HG03439 (cell line): ENCODE data around the gene CDC25A.
A peak's percentile ranks its signal among the peaks of the same experiment; 100 is the strongest.

Source experiments
- ATAC-seq: cut with Tn5 transposase; IDR thresholded peaks from one replicate; pipeline ENCODE4 v1.9.1; 2021; ENCODE audit warnings: mild to moderate bottlenecking, moderate library complexity; ENCODE audit not compliant: unreplicated experiment

CDC25A gene

DNA sequence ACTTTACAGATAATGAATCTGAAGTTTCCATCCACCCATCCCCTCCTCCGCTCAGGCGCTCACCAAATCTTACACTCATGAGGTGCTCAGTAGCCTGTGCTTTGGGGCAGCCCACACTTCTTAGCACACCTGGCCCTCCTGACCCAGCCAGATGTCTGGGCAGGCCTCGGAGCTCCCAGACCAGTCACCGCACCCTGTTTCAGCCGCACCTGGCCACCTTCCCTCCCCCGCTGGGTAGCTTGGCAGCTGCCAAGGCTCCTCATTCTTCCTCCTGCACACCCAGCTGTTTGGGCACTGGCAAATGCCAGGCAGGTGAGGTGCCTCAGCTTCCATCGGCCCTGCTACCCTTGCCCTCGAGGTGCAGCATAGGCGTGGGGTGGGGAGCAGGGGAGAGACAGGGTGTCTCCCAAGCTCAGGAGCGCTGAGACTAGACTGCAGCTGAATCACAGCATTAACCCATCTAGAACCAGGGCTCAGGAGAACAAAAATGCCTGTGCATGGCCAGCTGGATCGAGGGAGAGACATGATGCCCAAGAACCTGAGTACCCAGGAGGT is 45.8 kb downstream of the CDC25A start:
- no peak for ATAC-seq

DNA sequence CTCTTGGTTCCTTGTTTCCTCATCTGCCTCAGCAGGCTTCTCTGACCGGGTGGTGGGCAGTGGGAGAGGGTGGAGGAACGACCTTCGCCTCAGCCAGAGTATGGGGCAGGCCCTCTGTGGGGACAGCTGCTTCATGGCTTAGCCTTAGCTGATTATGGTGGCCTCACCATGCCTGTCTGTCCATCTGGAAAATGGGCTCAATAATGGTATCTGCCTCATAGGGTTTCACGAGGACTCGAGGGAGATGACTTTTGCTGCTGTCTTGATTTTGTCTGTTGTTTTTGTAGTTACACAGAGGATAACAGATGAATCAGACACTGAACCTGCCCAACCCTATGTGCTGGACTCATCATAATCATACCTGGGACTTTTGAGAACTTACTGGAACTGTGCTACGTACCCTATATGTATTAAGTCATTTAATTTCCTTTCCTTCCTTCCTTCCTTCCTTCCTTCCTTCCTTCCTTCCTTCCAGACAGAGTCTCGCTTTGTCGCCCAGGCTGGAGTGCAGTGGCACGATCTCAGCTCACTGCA is 46.5 kb downstream of the CDC25A start:
- no peak for ATAC-seq

DNA sequence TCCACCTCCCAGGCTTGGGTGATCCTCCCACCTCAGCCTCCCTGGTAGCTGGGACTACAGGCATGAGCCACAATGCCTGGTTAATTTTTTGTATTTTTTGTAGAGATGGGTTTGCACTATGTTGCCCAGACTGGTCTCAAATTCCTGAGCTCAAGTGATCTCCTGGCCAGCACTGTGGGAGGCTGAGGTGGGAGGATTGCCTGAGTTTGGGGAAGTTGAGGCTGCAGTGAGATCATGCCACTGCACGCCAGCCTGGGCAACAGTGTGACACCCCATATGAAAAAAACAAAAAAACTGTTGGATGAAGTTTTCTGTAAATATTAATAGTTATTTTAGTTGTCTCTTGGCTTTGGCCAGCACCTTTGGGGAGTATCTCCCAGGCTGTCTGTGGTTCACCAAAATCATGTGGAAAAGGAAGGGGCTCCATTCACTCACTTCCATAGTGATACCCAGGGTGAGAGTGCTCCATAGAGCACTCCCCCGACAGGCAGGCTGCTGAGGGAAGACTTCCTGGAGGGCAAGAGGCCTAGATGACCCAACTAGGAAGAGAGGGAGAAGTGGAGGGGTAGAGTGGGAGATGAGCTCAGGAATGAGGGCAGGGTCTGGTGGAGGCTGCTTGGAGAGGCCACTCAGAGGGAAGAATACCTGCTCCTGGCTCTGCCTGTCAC is 47.1 kb downstream of the CDC25A start:
- ATAC-seq: no peak

- ATAC-seq: no peak
Observed at GRCh38 chr3:48140336-48140757, 47.9 kb downstream of the CDC25A start.

- ATAC-seq: no peak
Observed at GRCh38 chr3:48137425-48137999, 50.7 kb downstream of the CDC25A start.

DNA sequence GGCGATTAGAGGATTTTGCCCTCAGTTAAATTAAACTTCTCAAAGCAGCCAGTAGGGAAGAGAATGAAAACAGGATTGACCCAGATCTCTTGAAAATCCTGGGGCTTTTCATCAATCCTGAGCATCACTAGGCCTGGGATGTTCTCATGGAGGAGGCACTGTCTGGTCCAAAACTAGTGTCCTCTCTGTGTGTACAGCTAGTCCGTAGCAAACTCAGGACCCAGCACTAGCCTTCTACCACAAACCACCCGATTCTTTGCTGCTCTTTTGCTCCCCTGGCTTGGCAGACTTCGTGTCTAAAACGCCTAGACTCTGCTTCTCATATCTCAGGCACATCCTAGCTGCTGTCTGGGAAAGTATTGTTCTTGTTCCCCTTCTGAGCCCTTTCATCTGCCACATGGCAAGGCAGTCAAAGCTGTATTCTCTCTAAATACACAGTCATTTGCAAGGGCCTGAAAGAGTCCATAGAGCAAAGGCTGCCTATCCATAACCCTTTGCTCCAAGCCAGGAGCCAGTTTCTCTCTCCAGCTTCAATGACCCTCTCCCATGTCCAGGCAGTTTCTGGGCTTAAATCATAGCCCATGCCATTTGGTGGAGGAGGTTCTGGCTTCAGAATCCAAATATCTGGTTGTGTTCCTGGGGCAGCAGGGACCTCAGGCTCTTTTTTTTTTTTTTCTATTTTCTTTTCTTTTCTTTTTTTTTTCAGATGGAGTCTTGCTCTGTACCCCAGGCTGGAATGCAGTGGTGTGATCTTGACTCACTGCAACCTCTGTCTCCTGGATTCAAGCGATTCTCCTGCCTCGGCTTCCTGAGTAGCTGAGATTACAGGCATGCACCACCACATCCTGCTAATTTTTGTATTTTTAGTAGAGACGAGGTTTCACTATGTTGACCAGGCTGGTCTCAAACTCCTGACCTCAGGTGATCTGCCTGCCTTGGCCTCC is 52.4 kb downstream of the CDC25A start:
- ATAC-seq: no peak

DNA sequence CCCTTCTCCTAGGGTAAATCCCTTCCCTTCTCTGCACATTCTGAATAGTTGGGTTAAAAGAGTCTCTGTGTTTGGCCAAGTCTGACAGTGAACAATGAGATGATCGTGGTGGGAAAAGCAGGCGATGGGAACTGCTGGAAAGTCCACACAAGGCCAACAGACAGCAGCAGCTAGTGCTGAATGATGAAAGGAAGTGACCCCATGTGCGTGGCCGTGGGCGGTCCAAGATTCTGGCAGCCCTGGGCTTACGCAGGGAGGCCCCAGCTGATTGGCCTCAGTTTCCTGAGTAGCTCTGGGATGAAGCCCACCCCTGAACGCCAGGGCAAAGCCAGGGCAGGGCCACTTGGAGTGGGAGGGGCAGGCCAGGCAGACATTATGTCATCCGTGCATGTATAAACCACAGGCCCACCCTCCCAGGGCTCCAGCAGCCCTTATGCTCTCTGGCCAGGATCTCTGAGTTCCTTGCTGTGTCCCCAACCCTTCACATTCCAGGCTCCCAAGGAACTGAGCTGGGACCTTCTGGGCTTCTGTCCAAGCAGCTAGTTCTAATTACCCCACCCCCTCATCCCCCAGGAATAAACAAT is 57.8 kb downstream of the CDC25A start:
- ATAC-seq: no peak

DNA sequence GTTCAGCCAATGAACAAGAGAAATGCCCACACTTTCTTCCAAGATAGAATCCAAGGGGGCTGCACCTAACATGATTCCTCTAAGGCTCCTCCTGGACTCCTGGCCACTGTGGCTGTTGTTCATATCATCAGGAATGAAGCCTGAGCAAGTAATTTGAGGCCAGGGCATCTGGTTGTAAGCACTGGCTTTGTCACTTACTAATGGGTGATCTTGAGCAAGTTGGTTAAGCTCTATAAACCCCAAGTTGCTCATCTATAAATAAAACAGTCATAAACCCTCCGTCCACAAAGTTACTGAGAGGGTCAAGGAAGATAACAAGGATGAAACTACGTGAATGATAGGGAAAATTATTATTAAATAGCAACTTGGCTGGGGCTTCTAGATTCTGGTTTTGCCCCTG is 58.3 kb downstream of the CDC25A start:
- no peak for ATAC-seq

GRCh38 chr3:48128774-48129173 is 59.4 kb downstream of the CDC25A start:
- no peak for ATAC-seq

DNA sequence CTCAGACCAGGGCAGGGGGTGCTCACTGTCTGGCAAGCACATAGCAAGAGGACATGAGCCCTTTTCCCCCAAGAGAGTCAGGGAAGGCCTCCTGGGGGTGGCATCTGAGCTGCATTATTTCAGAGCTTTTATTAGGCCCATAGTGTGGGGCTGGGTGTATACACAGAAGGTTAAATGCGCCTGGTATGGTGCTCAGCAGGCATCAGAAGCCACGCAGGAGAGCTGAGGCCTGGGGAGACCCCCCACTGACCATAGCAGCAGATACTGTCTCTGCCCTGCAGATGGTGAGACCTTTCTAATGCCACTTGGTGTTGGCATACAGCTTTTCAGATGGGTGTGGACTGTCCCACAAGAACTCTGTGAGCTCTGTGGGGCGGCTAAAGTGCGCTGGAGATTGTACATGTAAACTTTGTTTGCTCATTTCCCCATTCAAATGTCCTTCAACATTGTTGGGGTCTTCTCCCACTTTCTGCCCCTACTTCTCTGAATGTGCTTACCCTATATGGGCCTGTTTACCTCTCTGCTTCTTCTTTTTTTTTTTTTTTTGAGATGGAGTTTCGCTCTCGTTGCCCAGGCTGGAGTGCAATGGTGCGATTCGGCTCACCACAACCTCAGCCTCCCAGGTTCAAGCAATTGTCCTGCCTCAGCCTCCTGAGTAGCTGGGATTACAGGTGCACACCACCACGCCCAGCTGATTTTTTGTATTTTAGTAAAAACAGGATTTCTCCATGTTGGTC is 62.2 kb downstream of the CDC25A start:
- ATAC-seq: no peak

DNA sequence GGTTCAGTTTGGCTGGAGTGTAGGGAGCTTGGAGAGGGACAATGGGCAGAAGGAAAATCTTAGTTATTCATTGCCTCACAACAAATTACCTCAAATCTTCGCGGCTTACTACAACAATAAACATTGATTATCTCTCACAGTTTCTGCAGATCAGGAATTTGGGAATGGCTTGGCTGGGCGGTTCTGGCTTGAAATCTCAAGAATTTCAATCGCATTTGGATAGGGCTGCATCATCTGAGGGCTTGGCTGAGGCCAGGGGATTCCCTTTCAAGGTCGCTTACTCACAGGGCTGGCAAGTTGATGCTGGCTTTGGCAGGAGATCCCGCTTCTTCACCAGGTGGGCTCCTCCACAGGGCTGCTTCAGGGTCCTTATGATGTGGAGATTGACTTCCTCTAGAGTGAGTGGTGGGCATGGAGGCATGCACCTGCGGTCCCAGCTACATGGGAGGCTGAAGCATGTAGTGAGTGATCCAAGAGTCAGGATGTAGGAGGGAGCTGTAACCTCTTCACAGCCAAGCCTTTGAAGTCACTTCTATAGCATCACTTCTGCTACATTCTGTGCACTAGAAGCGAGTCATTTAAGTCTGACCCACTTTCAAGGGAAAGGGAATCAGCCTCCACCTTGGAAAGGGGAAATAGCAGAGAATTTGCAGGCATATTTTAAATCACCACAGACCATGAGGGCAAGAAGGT is 63.1 kb downstream of the CDC25A start:
- no peak for ATAC-seq

DNA sequence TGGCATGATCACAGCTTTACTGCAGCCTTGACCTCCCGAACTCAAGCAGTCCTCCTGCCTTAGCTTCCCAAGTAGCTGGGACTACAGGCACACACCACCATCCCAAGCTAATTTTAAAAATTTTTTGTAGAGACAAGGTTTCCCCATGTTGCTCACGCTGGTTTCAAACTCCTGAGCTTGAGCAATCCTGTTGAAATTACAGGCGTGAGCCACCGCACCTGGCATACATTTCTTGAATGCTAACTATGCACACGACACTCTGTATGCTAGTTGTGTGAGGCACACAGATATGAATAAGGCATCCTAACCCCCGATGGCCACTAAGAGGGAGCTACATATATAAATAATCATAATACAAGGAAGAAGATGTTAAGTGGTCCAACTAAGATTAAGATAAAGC is 64.9 kb downstream of the CDC25A start:
- no peak for ATAC-seq

DNA sequence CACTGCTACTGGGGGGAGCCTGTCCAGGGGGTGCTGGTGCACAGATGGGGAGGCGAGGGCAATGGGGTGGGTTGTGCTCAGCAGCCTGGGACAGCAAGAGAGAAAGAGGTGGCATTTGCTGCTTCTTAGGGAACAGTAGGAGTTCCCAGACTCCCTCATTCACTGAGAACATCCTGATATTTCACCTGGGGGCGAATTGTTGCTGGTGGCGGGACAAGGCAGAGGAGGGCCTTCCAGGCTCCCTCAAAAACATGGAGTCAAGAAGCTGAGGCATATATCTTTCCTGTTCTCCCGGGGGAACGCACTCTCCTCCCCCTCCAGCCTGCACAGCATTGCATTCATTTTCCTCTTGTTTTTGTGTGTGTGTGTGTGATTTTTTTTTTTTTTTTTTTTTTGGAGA is 65.7 kb downstream of the CDC25A start:
- ATAC-seq: no peak

- ATAC-seq: no peak
Observed at GRCh38 chr3:48120223-48120622, 68.0 kb downstream of the CDC25A start.

- no peak for ATAC-seq
Observed at GRCh38 chr3:48119505-48120193, 68.6 kb downstream of the CDC25A start.

- no peak for ATAC-seq
Observed at GRCh38 chr3:48118928-48119327, 69.3 kb downstream of the CDC25A start.

GRCh38 chr3:48118322-48118721 is 69.9 kb downstream of the CDC25A start:
- ATAC-seq: no peak

- ATAC-seq: peak; percentile 20
Observed at GRCh38 chr3:48112813-48113212, 75.4 kb downstream of the CDC25A start.
